Measurements from ENCODE around the gene CCDC167.

Gene CCDC167

DNA sequence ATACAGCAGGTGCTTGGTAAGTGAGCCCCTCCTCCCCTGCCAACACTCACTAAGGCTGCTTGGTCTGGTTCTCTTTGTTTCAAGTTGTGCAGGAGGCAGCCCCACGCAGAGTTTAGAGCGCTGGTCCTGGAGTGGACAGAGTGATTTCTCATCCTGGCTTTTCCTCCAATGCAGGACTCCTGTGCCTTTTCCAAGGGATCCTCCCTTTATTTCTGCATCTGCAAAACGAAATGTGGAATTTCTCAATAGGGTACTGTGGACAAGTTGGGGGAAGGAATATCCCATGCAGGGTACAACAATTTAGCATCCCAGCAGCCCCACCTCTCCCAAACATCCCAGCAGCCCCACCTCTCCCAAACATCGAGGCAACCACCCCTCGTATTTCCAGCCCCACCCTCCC lies 30.6 kb upstream of the CCDC167 start:
- no peak overlapping the region for H3K27ac ChIP-seq
- TF ChIP-seq CTCF (IDR thresholded peaks at IDR 0.05) (no peak), ZFX (IDR thresholded peaks at IDR 0.05; ENCODE audit: borderline replicate concordance) (no peak)

- TF ChIP-seq CTCF (IDR thresholded peaks at IDR 0.05) (no peak), ZFX (IDR thresholded peaks at IDR 0.05; ENCODE audit: borderline replicate concordance) (no peak)
- no peak overlapping the region for H3K27ac ChIP-seq
Observed at GRCh38 chr6:37528541-37528940, 28.8 kb upstream of the CCDC167 start.

DNA sequence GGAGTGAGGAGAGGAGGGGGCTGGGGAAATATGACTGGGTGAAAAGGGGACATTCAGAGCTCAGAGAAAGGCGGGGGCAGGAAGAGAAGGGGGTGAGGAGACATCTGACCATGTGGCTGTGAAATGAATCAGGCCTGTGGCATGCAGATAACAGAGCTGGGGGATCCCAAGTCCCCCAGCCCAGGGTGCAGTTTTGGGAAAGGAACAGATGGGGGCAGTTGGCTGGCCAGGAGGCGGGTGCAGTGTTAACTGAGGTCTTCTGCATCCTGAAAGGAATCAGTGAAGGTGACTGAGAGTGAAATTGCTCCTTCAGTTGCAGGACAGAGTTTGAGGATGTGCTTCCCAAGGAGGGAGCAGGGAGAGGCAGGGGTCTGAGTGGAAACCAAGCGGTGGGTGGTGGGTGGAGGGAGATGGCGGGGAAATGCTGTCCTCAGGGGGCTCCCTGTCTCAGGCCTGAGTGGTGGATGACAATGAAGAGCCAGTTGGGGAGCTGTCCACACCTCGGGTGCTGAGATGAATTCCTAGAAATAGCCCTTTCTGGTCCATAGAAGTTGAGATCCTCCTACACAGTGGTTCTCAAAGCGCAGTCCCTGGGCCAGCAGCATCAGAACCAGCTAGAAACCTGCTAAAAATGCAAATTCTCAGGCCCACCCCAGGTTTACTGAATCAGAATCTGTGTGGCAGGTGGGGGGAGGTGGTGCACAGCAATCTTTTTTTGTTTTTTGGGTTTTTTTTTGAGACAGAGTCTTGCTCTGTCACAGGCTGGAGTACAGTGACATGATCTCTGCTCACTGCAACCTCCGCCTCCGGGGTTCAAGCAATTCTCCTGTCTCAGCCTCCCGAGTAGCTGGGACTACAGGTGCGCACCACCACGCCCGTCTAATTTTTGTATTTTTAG lies 26.0 kb upstream of the CCDC167 start:
- TF ChIP-seq ZFX (IDR thresholded peaks at IDR 0.05; ENCODE audit: borderline replicate concordance) = no peak
- TF ChIP-seq CTCF (IDR thresholded peaks at IDR 0.05) = no peak
- H3K27ac ChIP-seq = no peak overlapping the region

- TF ChIP-seq ZFX (IDR thresholded peaks at IDR 0.05; ENCODE audit: borderline replicate concordance) (no peak), CTCF (IDR thresholded peaks at IDR 0.05) (no peak)
- H3K27ac ChIP-seq = no peak overlapping the region
Observed at GRCh38 chr6:37524970-37525318, 25.3 kb upstream of the CCDC167 start.

- TF ChIP-seq ZFX (IDR thresholded peaks at IDR 0.05; ENCODE audit: borderline replicate concordance) (no peak), CTCF (IDR thresholded peaks at IDR 0.05) (no peak)
- no peak overlapping the region for H3K27ac ChIP-seq
Observed at GRCh38 chr6:37524025-37524969, 24.6 kb upstream of the CCDC167 start.

GRCh38 chr6:37523412-37523811 lies 23.7 kb upstream of the CCDC167 start:
- no peak overlapping the region for H3K27ac ChIP-seq
- TF ChIP-seq CTCF (IDR thresholded peaks at IDR 0.05) = no peak
- no peak for TF ChIP-seq ZFX (IDR thresholded peaks at IDR 0.05; ENCODE audit: borderline replicate concordance)
